IPS-18c (cell line): ENCODE measurements around the gene GAS1.

Experiments
- H3K4me3 ChIP-seq: 2 replicates; pipeline ENCODE4 v1.7.0; 2013; ENCODE audit warnings: low read depth, mild to moderate bottlenecking, low read length, moderate library complexity; ENCODE audit not compliant: insufficient read depth
- H3K9me3 ChIP-seq: one replicate; pipeline ENCODE4 v1.6.1; 2013; ENCODE audit warnings: mild to moderate bottlenecking, low read length, moderate library complexity; ENCODE audit not compliant: control insufficient read depth, insufficient read depth

GAS1 gene

GRCh38 chr9:86947146-86948073 is at the start of gene GAS1:
TSS of gene GAS1 (minus strand) at chr9:86947506. CDS start at chr9:86946779, 727 bp downstream.
- Histone ChIP-seq H3K9me3 (no peaks in the 10 kb centered on the region), H3K4me3 (peak within 1 kb of the TSS; percentile 77)

GRCh38 chr9:86994231-86994630 is 46.9 kb upstream of the GAS1 start:
- no peak overlapping the region for H3K4me3 ChIP-seq
- no peaks in the 10 kb centered on the region for H3K9me3 ChIP-seq

- no peak overlapping the region for H3K4me3 ChIP-seq
These were observed 46.5 kb upstream of the GAS1 start for GRCh38 chr9:86993830-86994229.

DNA sequence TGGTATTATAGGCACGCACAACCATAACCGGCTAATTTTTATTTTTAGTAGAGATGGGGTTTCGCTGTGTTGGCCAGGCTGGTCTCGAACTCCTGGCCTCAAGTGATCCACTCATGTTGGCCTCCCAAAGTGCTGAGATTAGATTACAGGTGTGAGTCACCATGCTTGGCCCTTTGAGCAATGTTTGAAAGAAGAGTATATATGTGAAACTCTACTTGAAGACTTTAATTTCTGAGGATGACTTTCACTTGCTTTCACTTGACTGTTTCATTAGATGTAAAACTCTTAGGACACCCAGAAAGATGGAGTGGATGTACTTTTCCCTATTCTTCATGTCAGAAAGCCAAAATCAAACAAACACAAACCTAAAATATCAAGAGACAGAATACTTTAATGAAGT is 43.8 kb upstream of the GAS1 start:
- no peaks in the 10 kb centered on the region for H3K9me3 ChIP-seq
- H3K4me3 ChIP-seq, result no peak overlapping the region

More at GRCh38 chr9:86993830-86994229, 46.5 kb upstream of the GAS1 start:
- no peaks in the 10 kb centered on the region for H3K9me3 ChIP-seq

DNA sequence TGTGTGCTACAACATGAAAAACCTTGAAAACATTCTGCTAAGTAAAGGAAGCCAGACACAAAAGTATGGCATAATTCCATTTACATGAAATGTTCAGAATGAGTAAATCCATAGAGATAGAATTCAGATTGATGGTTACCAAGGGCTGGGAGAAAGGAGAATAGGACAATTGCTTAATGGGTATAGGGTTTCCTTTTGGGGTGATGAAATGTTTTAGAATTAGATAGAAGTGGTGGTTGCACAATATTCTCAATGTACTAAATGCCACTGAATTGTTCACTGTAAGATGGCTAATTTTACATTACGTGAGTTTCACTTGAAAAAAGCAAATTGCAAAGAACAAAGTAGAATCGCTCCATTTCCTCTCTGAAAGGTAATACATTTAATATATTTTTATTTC is 43.0 kb upstream of the GAS1 start:
- H3K4me3 ChIP-seq, result no peak overlapping the region
- no peaks in the 10 kb centered on the region for H3K9me3 ChIP-seq

- Histone ChIP-seq H3K4me3 (no peak overlapping the region), H3K9me3 (no peaks in the 10 kb centered on the region)
These were observed 40.6 kb upstream of the GAS1 start for GRCh38 chr9:86987900-86988299.

DNA sequence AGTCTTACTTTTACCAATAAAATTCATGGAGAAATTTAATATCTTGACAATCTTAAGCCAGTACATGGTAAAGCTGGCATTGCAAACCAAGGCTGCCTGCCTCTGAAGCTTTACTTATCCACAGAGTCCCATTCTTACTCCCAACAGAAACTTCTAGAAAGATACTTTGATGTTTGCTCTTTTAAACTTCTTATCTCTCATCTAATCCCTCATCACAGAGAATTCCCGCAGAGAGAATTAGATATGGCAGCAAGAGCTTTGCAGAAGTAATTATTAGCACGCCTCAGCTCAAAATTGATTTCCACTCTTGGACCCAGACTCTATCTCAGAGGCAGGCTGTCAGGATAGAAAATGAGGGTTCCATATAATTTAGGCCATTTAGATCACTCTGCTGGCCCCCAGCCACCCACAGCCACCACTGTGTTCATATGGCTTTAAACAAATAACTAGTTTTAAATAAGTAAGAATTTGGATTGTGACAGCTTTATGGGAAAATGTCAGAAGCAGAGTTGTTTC is 37.9 kb upstream of the GAS1 start:
- H3K4me3 ChIP-seq, result no peak overlapping the region
- H3K9me3 ChIP-seq, result no peaks in the 10 kb centered on the region

GRCh38 chr9:86983620-86984259 is 36.4 kb upstream of the GAS1 start:
- H3K9me3 ChIP-seq, result no peaks in the 10 kb centered on the region
- H3K4me3 ChIP-seq, result no peak overlapping the region

DNA sequence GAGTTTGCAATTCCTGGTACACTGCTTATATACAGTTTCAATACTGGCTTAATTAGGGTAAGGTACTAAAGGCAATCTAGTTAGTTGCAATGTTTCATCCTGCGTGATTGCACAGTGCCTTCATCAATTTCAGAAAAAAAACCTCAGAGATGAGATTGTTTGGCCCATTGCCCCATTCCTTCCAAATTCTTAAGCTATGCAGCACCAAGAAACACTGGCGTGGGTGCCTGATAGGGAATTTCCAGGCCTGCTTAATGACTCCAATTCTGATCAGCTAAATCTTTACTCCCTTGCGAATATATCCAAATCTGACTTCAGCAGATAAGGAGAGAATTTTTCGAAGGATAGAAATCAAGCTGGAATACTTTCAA is 35.9 kb upstream of the GAS1 start:
- no peak overlapping the region for H3K4me3 ChIP-seq
- no peaks in the 10 kb centered on the region for H3K9me3 ChIP-seq

GRCh38 chr9:86980802-86981201 is 33.5 kb upstream of the GAS1 start:
- H3K9me3 ChIP-seq, result no peaks in the 10 kb centered on the region
- H3K4me3 ChIP-seq, result no peak overlapping the region

DNA sequence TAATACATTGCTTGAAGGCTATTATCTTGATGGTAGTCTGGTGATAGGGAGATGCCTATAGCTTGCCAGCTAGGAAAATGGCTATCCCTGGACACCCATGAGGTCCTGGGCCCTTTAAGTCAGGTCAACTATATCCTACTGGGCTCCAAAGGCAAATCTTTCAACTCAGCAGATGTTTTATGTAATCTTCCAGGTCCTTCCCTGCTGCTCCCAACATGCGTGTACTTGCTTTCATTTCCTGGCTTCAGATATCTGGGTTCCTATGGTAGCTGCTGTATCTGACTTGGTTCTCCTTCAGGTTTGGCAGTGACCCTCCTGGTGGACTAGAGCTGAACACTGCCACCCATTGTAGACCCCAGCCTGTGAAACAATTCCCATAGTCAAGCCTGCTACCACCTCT is 32.4 kb upstream of the GAS1 start:
- H3K9me3 ChIP-seq, result no peaks in the 10 kb centered on the region
- H3K4me3 ChIP-seq, result no peak overlapping the region

DNA sequence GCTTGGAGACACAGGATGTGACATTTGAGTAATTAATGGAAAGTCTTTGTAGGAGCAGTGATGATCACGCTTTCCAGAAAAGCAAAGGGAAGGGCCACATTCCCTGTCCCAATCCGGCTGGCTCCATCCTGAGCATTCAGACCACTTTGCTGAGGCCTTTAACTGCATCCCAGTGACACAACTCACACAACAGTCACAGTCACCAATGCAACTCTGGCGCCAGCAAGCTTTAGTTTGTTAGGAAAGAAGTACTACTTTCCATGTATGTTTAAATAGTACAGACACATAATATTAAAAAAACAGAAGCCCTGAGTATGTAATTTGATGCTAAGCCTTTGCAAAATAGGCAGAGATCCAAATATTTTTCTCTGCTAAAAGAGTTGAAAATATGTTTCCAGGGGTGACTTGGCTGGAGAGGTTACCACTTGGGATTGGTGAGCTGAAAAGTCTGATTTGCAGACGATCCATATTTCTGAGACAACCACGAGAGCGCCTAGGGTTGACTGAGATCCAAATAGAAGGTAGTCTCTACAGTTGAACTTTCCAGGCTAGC is 31.7 kb upstream of the GAS1 start:
- Histone ChIP-seq H3K9me3 (no peaks in the 10 kb centered on the region), H3K4me3 (no peak overlapping the region)

DNA sequence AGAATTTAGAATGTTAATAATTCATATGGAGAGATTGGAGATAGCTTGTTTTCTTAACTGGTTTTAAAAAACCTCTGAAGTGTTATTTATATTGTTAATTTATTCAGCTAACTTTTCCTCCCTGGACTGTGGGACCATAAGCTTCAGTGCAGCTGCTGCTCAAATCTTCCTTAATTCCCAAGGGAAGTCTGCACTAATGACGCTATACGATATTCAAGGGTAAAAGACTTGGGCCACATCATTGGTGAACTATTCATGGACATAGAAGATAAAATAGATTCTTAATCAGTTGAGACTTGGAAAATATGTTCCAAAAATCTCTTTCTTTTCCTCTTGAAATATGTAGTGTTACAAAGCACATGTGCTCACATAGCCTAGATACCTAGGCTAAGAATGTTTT is 31.1 kb upstream of the GAS1 start:
- Histone ChIP-seq H3K9me3 (no peaks in the 10 kb centered on the region), H3K4me3 (no peak overlapping the region)

- no peaks in the 10 kb centered on the region for H3K9me3 ChIP-seq
- no peak overlapping the region for H3K4me3 ChIP-seq
These were observed 30.0 kb upstream of the GAS1 start for GRCh38 chr9:86977205-86977835.

GRCh38 chr9:86975606-86976005 is 28.3 kb upstream of the GAS1 start:
- Histone ChIP-seq H3K4me3 (no peak overlapping the region), H3K9me3 (no peaks in the 10 kb centered on the region)

GRCh38 chr9:86975036-86975435 is 27.7 kb upstream of the GAS1 start:
- no peaks in the 10 kb centered on the region for H3K9me3 ChIP-seq
- no peak overlapping the region for H3K4me3 ChIP-seq

DNA sequence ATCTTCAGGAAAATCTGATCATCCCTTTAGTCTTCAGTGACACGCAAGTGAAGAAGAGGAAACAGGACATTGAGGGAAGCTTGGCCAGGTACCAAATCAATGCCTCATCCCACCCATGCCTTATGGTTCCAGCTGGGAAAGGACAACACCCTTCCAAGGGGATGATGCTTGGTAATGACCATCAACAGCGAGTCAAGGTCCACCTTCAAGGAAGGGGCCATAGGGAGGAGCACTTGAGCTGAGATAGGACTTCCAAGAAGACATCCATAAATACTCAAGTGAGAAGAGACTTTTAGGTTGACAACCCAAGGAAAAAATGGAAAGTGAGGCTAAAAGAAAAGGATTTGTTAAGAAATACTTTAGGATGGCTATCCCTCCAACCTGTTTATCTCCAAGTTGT is 27.1 kb upstream of the GAS1 start:
- H3K9me3 ChIP-seq, result no peaks in the 10 kb centered on the region
- H3K4me3 ChIP-seq, result no peak overlapping the region
